Naive B cell (primary cell): ENCODE results near the gene CTNS. TPM values are rescaled to one million over a fixed set of nuclear protein-coding genes. Genes with fewer than 3 reads are reported as not detected.

Experiments
- ATAC-seq, 2 donors: fragments of 150-1000 bp; cut with Tn5 transposase; 2 replicates each; pipeline ENCODE4 v1.10.0; 2021; ENCODE audit warnings: low read depth in 2 of 2, mild to moderate bottlenecking in 2 of 2, moderate library complexity in 2 of 2
- DNase-seq: peaks from one replicate; pipeline ENCODE4 v3.0.0; 2022
- H3K27ac Mint-ChIP-seq, 6 donors: one replicate each; pipeline ENCODE4 v1.8.0; 2020 to 2022; ENCODE audit warnings: mild to moderate bottlenecking in 6 of 6, mixed read lengths in 6 of 6, moderate library complexity in 5 of 6, inconsistent platforms in 2 of 6
- H3K27me3 Mint-ChIP-seq, 3 donors: one replicate each; pipeline ENCODE4 v1.8.0; 2021 to 2022; ENCODE audit warnings: mixed read lengths in 3 of 3, mild to moderate bottlenecking in 1 of 3
- H3K36me3 Mint-ChIP-seq, 2 donors: one replicate each; pipeline ENCODE4 v1.8.0; 2020 to 2022; ENCODE audit warnings: mixed read lengths in 2 of 2, inconsistent platforms in 1 of 2, mild to moderate bottlenecking in 1 of 2
- H3K4me1 Mint-ChIP-seq, 3 donors: one replicate each; pipeline ENCODE4 v1.8.0; 2020 to 2022; ENCODE audit warnings: mixed read lengths in 3 of 3, inconsistent platforms in 1 of 3, mild to moderate bottlenecking in 1 of 3, moderate library complexity in 1 of 3
- H3K4me3 Mint-ChIP-seq, 8 donors: one replicate each; pipeline ENCODE4 v1.8.0; 2020 to 2022; ENCODE audit warnings: mild to moderate bottlenecking in 8 of 8, mixed read lengths in 8 of 8, moderate library complexity in 8 of 8, inconsistent platforms in 2 of 8
- H3K9me3 Mint-ChIP-seq, 7 donors: one replicate each; pipeline ENCODE4 v1.8.0; 2020 to 2022; ENCODE audit warnings: mixed read lengths in 7 of 7, mild to moderate bottlenecking in 5 of 7, inconsistent platforms in 2 of 7, moderate library complexity in 1 of 7
- polyA plus RNA-seq, 6 donors: library from polyadenylated mRNA; unstranded; fragments of 300-500 nt; fragmentation: Illumina TruSeq; gene quantifications; one replicate each; pipeline ENCODE4 v1.2.3, GENCODE V29; 2021; ENCODE audit warnings: low read depth in 6 of 6

Gene CTNS
- polyA plus RNA-seq, 6 donors from 2014 or later = 9.2 to 14.5 (median 10.2) TPM

DNA sequence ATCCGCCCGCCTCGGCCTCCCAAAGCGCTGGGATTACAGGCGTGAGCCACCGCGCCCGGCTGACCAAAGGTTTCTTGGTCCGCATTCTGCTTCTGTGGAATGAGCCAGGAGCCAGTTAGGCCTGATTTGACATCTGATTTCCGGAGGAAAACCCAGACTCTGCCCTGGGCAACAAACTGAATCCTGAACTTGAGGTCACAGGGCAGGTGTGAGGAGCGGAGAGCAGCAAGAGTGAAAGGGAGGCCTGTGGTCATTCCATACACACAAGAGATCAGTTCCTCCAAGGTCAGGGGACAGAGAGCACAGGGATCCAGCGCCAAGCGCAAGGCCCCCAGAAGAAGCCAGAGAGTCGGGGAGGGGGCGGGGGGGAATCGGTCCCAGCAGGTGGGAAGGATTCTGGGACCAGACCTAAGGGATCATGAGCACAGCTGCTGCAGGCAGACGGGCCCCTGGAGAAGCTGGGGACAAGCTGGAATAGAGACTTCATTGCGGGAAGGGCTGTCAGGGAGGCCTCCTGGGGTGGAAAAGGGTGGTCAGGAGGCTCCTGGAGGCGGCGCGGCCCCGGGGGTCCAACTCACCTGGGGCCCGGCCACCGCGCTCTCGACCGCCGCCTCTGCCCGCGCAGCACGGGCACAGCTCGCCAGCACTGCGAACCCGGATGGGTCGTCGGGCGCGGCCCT is 946 bp upstream of the CTNS start:
- ATAC-seq (peak; percentile 13), DNase-seq (no peak)
- no peaks in the 10 kb centered on the region for H3K9me3 Mint-ChIP-seq
- peak overlapping the region in 2 of 6 donors; percentile 47 to 98 for H3K27ac Mint-ChIP-seq
- peaks cover 25 to 38% (median 35%) of the 10 kb centered on the region in 3 donors for H3K4me1 Mint-ChIP-seq
- H3K27me3 Mint-ChIP-seq = no peaks in the 10 kb centered on the region
- no peaks in the 10 kb centered on the region for H3K36me3 Mint-ChIP-seq
- H3K4me3 Mint-ChIP-seq = peak overlapping the region; percentile 91 to 100 (median 98)

DNA sequence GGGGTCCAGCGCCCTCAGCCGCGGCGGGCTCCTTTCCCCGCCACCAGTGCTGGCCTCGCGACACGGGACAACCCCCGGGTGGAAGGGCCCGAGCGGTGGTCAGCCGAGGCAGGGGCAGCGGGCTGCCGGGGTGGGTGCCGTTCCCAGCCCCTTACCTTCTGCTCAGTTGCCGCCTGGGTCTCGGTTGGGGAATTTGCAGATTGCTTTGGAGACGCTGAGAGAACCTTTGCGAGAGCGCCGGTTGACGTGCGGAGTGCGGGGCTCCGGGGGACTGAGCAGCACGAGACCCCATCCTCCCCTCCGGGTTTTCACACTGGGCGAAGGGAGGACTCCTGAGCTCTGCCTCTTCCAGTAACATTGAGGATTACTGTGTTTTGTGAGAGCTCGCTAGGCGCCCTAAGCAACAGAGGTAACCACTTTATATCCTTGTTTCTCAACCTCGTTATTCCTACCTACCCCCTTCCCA is 381 bp downstream of the CTNS start:
- Mint-ChIP-seq H3K9me3 (no peaks in the 10 kb centered on the region), H3K4me3 (peak overlapping the region; percentile 91 to 100 (median 98)), H3K27me3 (no peaks in the 10 kb centered on the region), H3K4me1 (peaks cover 21 to 35% (median 33%) of the 10 kb centered on the region in 3 donors), H3K27ac (peak overlapping the region in 5 of 6 donors; percentile 4 to 98 (median 91)), H3K36me3 (no peaks in the 10 kb centered on the region)
- ATAC-seq = no peak
- no peak for DNase-seq

DNA sequence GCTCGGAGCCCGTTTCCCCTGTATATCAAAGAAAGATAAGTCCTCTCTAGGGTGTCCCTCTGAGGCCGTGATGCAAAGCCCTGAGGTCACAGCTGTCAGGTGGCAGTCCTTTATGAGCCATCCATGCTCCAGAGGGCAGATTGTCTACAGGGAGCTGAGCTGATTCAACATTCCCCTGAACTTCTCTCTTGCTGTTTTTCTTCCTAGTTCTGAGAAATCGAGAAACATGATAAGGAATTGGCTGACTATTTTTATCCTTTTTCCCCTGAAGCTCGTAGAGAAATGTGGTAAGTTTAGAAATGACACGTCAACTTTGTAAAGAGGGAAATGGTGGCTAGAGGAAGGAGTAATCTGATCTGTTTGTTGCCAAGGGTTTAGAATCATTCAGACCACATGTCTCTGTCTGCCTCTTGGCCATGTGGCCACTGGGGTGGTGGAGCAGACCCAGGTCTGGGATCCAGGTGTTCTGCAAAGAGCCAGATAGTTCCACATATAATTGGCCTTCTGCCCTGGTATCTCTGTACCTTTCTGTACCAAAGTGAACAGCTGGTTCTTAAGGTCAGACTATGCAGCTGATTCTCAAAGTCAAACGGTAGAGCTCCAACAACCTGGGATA is 3.5 kb downstream of the CTNS start:
- DNase-seq (no peak), ATAC-seq (no peak)
- Mint-ChIP-seq H3K9me3 (no peaks in the 10 kb centered on the region), H3K36me3 (no peaks in the 10 kb centered on the region), H3K27me3 (no peaks in the 10 kb centered on the region), H3K27ac (peak overlapping the region in 4 of 6 donors; percentile 3 to 76 (median 45)), H3K4me1 (peaks cover 18 to 31% (median 31%) of the 10 kb centered on the region in 3 donors), H3K4me3 (peak overlapping the region in 2 of 8 donors; percentile 4 to 72)

DNA sequence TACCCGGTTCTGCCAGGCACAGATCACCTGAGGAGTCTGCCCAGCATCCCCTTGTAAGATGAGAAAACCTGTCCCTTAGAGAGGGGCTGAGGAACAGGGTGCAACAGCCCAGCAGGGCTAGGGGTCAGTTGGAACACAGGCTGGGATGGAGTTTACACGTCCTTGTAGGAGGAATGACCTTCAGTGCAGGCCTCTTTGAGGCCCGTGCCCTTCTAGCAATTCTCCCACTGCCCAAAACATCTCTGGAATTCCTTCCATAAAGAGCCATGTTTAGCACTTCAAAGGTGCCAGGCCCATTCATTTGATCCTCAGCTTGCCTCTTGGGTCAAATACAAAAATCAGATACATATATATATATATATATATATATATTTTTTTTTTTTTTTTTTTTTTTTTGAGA is 4.5 kb downstream of the CTNS start:
- no peak overlapping the region for H3K4me3 Mint-ChIP-seq
- no peak for ATAC-seq

DNA sequence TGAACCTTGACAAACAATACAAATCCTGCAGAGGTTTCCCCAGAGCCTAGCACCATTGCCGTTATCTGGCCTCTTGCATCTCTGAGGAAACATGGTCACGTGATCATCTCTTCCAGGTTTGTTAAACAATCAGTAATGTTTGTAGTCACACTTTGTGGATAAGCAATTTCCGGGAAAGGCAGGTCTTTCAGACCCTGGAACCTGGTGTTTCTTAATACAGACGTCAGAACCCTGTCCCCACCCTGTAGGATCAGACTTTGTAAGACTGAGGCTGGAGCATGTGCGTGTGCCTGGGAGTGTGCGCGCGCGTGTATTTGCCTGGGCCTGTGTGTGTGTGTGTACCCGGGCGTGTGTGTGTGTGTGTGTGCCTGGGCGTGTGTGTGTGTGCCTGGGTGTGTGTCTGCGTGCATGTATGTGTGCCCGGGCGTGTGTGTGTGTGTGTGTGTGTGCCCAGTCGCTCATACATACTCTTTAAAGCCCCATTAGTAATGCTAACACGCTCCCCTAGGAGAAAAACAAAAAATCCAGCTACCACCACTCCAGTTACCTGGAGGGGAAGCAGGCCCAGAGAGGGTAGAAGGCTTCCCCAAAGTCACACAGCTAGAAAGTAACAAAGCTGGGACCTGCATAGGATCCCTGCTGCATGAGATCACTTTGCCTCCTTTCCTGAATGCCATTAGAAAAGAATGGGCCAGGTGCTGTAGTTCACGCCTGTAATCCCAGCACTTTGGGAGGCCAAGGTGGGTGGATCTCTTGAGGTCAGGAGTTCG is 5.3 kb downstream of the CTNS start:
- Mint-ChIP-seq H3K27ac (peak overlapping the region in 1 of 6 donors; percentile 37), H3K9me3 (no peaks in the 10 kb centered on the region), H3K4me1 (peaks cover 23 to 43% (median 34%) of the 10 kb centered on the region in 3 donors), H3K27me3 (no peaks in the 10 kb centered on the region), H3K36me3 (no peaks in the 10 kb centered on the region), H3K4me3 (peak overlapping the region in 1 of 8 donors; percentile 59)
- no peak for ATAC-seq
- no peak for DNase-seq

More for the DNA sequence above, 4.5 kb downstream of the CTNS start:
- Mint-ChIP-seq H3K27me3 (no peaks in the 10 kb centered on the region), H3K27ac (peak overlapping the region in 1 of 6 donors; percentile 63), H3K36me3 (no peaks in the 10 kb centered on the region), H3K4me1 (peaks cover 21 to 35% (median 33%) of the 10 kb centered on the region in 3 donors), H3K9me3 (no peaks in the 10 kb centered on the region)
- DNase-seq = no peak

DNA sequence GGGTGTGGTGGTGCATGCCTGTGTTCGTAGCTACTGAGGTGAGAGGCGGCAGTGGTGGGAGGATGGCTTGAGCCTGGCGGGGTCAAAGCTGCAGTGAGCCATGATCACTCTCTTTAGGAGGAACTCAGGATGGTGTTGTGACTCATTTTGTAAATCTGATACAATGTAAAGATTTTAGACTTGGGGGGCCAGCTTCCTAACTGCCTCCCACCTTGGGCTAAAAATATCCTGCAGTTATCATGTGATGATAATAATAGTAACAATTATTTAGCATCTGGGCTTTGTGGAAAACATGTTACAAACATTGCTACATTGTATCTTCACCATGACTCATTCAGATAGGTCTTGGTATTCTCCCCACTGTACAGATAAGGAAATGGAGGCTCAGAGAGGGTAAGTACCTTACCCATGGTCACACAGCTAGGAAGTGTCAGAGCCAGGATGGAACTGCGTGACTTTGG is 7.4 kb downstream of the CTNS start:
- DNase-seq (no peak), ATAC-seq (no peak)
- no peak overlapping the region for H3K4me3 Mint-ChIP-seq
- peak overlapping the region in 2 of 6 donors; percentile 20 to 59 for H3K27ac Mint-ChIP-seq
- no peaks in the 10 kb centered on the region for H3K27me3 Mint-ChIP-seq
- peaks cover 18 to 42% (median 29%) of the 10 kb centered on the region in 3 donors for H3K4me1 Mint-ChIP-seq
- H3K36me3 Mint-ChIP-seq = no peaks in the 10 kb centered on the region
- no peaks in the 10 kb centered on the region for H3K9me3 Mint-ChIP-seq

DNA sequence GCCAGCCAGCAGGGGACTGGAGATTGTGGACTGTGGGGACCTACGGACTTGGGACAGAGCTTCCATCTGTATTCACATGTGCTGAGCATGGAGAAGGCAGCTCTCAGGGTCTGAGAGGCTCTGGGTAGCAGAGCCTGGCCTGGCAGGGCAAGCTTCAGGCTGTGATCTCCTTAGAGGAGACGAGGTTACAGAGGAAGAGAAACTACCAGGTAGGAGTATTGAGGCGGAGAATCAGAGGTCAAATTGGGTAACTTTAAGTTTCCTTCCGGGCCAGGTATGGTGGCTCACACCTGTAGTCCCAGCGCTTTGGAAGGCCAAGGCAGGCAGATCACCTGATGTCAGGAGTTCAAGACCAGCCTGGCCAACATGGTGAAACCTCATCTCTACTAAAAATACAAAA is 8.8 kb downstream of the CTNS start:
- ATAC-seq (no peak), DNase-seq (no peak)
- Mint-ChIP-seq H3K36me3 (no peaks in the 10 kb centered on the region), H3K4me1 (peaks cover 18 to 36% (median 29%) of the 10 kb centered on the region in 3 donors), H3K9me3 (no peaks in the 10 kb centered on the region), H3K27ac (peak overlapping the region in 3 of 6 donors; percentile 64 to 90 (median 66)), H3K4me3 (peak overlapping the region in 6 of 8 donors; percentile 13 to 72 (median 50)), H3K27me3 (no peaks in the 10 kb centered on the region)

DNA sequence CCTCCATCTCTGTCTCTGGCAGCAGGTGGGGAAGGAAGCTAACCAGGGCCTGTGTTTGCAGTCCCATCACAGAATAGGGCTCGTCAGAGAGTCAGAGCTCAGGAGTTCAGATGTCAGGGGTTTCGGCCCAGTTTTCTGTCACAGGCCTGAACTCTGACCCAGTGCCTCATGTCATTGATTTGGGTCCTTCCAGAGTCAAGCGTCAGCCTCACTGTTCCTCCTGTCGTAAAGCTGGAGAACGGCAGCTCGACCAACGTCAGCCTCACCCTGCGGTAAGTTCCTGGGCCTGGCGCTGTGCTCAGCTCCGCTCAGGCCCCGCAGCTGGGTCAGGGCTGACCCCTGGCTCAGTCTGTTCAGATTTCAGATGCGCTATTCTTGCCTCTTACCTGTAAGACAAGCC is 10.7 kb downstream of the CTNS start:
- H3K27ac Mint-ChIP-seq = no peak overlapping the region
- no peak overlapping the region for H3K4me3 Mint-ChIP-seq
- H3K9me3 Mint-ChIP-seq = no peaks in the 10 kb centered on the region
- no peaks in the 10 kb centered on the region for H3K36me3 Mint-ChIP-seq
- DNase-seq (no peak), ATAC-seq (no peak)
- H3K27me3 Mint-ChIP-seq = no peaks in the 10 kb centered on the region
- peaks cover 18 to 36% (median 29%) of the 10 kb centered on the region in 3 donors for H3K4me1 Mint-ChIP-seq

DNA sequence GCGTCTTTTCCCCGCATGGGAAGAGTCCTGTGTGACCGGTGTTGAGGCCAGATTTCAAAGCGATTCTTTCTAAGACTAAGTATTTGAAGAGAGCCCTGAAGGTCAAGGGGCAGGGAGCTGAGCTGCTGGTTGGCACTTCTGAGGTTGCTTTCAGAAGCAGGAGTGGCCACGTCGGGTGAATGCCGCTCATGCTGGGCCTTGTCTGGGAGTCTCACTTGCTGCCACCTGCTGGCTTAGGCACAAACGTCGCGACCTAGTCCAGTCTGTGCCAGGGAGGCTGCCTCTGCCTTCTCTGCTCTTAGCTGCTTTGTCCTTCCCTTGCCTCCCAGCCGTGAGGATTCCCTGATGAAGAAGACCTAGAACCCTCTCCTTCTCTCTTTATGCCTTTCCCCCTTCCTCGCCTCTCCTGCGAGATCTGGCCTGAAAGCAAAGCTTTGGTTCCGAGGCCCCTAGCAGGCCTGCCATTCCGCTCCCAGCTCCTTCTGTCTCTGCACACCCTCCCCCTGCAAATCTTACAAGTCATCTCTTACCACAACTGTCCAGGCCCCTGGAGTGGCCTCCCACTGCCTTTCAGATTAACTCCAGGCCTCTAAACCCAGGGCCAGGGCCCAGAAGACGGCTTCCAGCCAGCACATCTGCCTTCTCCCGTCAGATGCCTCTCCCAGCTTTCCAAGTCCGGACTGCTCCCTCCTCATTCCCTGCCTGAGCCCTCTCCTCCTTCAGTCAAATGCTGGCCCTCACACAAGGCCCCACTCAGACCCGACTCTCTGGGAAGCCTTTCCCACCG is 11.4 kb downstream of the CTNS start:
- Mint-ChIP-seq H3K9me3 (no peaks in the 10 kb centered on the region), H3K27me3 (no peaks in the 10 kb centered on the region), H3K4me1 (peaks cover 18 to 36% (median 29%) of the 10 kb centered on the region in 3 donors), H3K4me3 (peak overlapping the region in 5 of 8 donors; percentile 17 to 67 (median 43)), H3K27ac (peak overlapping the region in 2 of 6 donors; percentile 81 to 88), H3K36me3 (no peaks in the 10 kb centered on the region)
- DNase-seq (no peak), ATAC-seq (no peak)

DNA sequence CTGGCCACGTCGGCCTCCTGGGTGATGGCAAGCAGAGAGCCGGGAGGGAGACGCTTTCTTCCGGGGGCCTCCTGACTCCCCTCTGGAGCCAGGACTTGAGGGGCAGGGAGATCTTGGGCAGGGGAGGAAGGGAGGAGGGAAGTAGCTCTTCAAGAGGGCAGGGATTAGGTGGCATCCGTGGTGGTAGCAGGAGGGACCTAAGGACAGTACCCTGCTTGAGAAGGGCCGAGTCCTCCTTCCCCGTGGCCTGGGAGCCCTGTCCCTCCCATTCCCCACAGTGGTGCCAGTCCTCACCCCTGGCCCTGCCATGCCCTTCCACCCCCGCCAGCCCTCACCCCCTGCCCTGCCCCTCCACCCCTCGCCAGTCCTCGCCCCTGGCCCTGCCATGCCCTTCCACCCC is 19.2 kb downstream of the CTNS start:
- Mint-ChIP-seq H3K4me3 (no peak overlapping the region), H3K27me3 (no peaks in the 10 kb centered on the region)
- ATAC-seq = no peak

DNA sequence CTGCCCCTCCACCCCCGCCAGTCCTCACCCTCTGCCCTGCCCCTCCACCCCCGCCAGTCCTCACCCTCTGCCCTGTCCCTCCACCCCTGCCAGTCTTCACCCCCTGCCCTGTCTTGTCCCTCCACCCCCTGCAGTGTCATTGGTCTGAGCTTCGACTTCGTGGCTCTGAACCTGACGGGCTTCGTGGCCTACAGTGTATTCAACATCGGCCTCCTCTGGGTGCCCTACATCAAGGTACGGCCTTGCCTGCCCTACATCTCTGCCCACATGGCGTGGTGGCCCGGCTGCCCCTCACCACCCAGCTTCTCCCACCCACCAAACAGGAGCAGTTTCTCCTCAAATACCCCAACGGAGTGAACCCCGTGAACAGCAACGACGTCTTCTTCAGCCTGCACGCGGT is 19.8 kb downstream of the CTNS start:
- Mint-ChIP-seq H3K9me3 (no peaks in the 10 kb centered on the region), H3K27ac (peak overlapping the region in 3 of 6 donors; percentile 26 to 67 (median 43)), H3K36me3 (no peaks in the 10 kb centered on the region)

More for the DNA sequence above, 19.2 kb downstream of the CTNS start:
- Mint-ChIP-seq H3K4me1 (peaks cover 0 to 5% (median 5%) of the 10 kb centered on the region in 3 donors), H3K27ac (peak overlapping the region in 2 of 6 donors; percentile 20 to 84), H3K36me3 (no peaks in the 10 kb centered on the region), H3K9me3 (no peaks in the 10 kb centered on the region)
- no peak for DNase-seq

DNA sequence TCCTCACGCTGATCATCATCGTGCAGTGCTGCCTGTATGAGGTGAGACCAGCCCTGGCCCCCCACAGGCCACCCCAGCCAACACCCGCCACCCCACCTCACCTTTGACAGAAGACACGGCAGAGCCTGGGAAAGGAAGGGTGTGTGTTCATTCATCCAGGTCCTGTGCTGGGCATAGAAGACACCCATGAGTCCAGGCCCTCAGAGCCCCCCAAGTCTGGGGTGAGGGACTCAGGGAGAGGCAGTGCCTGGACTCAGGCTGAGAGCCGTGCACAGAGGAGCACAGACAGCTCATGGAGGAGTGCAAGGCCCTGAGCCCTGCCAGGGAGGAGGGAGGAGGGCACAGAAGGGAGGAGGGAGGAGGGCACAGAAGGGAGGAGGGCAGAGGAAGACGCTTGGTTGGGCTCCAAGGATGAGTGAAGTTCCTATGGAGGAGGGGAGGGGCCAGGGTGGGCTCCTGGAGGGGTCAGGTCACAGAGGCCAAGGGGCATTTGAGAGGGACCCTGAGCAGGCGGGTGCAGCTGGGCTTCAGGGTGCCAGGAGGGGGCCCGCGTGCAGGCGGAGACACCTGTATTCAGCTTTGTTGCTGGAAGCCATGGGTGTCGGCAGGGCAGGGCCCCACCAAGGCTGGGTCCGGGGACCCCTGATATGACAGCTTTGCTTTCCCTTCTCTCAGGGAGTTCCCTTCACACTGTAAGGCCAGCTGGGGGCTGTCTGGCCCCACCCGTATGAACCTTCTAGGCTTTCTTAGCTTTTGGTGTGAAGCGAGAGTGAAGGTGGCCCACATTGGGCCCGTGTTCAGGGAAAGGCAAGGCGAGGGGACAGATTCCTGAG is 20.4 kb downstream of the CTNS start:
- no peak for ATAC-seq
- Mint-ChIP-seq H3K27me3 (no peaks in the 10 kb centered on the region), H3K27ac (peak overlapping the region in 3 of 6 donors; percentile 43 to 56 (median 47)), H3K36me3 (no peaks in the 10 kb centered on the region), H3K4me3 (no peak overlapping the region), H3K4me1 (peaks cover 0 to 5% (median 5%) of the 10 kb centered on the region in 3 donors), H3K9me3 (no peaks in the 10 kb centered on the region)
- DNase-seq = no peak

More for the DNA sequence above, 19.8 kb downstream of the CTNS start:
- DNase-seq (no peak), ATAC-seq (no peak)
- Mint-ChIP-seq H3K27me3 (no peaks in the 10 kb centered on the region), H3K4me1 (peaks cover 0 to 5% (median 5%) of the 10 kb centered on the region in 3 donors), H3K4me3 (no peak overlapping the region)
